HG03108 (cell line): ENCODE data around the gene MBLAC1.

Source experiments
- ATAC-seq: cut with Tn5 transposase; IDR thresholded peaks from one replicate; pipeline ENCODE4 v1.9.1; 2021; ENCODE audit warnings: moderate library complexity; ENCODE audit not compliant: unreplicated experiment

MBLAC1 gene

GRCh38 chr7:100152937-100153666 is 26.3 kb downstream of the MBLAC1 start:
- no peak for ATAC-seq

DNA sequence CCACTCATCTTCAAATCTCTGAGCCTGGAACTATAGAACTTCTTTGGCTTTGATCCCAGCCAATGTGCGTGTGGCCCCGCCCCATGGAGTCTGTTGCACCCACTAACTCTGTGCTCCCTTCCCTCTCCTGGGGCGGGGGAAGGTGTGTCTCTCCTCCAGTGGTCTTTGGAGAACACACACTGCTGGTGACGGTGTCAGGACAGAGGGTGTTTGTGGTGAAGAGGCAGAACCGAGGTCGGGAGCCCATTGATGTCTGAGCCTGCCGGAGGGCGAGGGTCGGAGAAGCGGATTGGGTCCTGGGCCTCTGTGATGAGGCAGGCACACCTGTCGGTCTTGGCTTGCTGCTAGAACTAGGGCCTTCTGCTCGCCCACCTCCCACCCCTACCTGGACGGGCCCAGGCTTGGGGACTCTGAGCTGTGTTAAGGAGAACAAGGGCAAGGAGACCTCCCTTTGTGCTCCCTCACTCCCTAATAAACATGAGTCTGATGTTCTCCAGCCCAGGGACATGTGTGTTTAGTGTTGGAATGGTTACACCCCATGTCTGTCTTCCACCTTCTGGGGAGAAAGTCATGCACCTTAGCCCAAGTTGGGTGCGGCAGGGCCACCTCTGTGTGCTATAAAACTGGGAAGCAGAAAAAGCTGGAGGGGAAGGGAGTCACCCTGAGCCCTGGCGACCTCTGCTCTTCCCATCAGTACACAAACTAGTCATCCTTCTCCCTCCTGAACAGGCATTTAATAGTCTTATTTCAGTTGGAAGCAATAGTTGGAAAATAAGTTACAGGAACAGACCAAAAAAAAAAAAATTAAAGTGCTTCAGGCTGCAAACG is 27.2 kb downstream of the MBLAC1 start:
- no peak for ATAC-seq

DNA sequence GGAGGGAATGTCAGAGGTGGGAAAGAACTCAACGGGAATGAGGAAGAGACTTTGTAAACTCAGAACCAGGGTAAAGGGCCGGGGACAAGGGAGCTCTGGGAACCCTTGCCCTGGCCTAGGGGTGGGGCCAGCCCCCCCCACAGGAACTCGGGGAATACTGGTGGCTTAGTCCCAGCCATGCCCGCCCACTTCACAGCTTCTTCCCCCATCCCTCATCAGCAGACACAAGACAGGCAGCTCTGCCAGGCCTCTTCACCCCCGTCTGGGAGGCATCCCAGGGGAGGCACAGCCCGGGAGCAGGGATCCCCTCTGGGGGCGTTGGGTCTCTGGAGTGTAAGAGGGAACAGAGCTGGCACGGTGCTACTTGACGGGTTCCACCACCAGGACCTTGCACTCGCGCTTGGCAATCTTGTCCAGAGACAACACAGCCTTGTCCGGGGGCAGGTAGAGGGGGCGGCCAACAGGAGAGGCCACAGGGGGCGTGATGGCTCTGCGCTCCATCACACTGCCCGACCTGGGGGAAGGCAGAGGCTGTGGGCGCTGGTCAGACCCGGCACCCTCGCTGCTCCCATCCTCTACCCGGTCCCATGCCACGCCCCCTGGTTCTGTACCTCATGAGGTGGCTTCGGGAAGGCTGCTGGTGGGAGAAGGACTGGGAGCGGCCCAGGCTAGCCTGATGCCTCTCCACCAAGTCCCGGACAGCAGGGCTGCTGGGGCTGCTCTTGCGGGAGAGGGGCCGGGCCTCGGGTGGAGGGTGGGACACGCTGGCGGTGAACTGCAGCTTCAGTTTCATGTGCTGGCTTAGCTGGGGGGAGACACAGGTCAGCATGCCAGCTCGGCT is 28.1 kb downstream of the MBLAC1 start:
- ATAC-seq = no peak

GRCh38 chr7:100155553-100156317 is 29.0 kb downstream of the MBLAC1 start:
- ATAC-seq = no peak

DNA sequence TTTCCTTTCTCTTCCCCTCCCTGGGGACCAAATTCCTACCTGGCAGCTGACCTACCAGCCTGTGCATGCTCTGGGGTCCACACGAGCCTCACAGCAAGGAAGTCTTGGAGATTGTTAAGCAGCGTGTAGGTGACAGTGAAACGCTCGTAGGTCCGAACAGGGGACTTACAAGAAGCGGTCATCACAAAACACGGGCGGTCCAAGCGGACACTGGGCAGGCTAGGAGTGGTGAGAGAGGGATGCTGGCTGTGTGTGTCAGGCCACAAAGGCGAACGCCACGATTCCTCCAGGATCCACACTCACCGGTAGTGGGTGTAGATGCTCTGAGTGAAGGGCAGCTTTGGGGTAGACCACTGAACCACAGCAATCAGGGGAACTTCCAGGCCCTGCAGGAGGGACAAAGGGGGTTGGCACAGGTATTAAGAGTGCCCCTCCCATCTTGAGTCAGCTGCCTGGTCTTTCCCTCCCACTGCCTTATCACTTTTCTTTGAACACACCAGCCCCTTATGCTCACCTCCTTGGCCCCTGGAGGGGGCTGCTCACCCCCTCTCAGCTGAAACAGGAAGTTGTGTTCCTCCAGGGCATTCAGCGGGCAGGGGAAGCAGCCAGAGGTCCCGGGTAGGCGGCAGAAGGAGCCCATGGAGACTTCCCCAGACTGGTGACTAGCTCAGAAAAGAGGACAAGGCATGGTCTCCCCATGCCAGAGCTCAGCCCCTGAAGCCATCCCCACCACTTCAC is 29.7 kb downstream of the MBLAC1 start:
- ATAC-seq = no peak

DNA sequence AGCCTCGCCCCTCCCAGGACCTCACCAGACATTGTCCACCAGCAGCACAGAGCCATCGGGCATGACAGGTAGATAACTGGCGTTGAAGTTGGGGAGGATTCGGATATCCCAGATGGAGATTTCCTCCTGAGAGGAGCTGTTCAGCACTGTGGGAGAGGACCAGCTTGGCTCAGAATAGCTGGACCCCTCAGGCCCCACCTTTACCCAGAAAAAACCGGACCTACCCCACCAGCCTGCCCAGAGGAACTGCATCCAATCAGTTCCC is 30.2 kb downstream of the MBLAC1 start:
- ATAC-seq = no peak

DNA sequence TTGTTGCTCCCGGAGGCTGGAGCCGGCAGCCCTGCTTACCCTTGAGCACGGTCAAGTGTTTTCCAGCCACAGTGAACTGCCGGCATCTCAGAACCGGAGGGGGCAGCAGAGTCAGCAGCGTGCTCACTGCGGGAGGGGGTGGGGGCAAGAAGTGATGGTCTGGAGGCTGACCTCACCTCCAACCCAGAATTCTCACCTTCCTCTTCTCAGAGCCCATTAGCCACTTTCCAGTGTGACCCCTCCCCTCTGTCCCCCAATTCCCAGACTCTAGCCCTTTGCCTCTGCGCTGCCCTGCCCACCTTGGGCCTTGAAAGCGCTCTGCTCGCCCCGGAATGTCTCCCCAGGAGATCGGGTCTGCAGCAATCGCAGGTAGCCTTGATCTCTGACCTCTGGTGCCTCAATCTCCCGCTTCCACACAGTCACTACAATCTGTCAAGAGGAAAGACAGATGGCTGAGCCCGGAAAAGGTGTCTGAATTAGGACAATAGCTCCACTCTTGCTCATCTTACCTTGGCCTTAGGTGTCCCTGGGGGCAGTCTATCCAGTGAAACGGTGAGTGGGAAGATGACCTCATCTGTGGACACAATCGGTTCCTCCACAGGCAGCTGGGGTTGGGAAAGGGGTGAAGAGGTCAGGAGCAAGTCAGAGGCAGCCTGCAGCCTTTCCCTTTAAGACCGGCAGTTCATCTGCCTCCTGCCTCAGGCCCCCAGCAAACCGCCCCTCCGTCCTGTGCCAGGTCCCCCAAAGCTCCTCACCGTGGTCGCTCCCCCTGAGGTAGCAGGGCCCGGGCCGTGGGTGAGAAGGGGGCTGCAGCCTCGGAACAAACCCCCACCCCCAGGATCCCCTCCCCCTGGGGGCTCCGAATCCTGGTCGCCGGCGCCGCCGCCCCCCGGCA is 30.8 kb downstream of the MBLAC1 start:
- no peak for ATAC-seq

- ATAC-seq = peak; percentile 63
Observed at GRCh38 chr7:100158229-100159098, 31.7 kb downstream of the MBLAC1 start, which contains the start of gene TRAPPC14. Gene TRAPPC14 (minus strand): TSS chr7:100158723. CDS start chr7:100158499, 224 bp downstream.

DNA sequence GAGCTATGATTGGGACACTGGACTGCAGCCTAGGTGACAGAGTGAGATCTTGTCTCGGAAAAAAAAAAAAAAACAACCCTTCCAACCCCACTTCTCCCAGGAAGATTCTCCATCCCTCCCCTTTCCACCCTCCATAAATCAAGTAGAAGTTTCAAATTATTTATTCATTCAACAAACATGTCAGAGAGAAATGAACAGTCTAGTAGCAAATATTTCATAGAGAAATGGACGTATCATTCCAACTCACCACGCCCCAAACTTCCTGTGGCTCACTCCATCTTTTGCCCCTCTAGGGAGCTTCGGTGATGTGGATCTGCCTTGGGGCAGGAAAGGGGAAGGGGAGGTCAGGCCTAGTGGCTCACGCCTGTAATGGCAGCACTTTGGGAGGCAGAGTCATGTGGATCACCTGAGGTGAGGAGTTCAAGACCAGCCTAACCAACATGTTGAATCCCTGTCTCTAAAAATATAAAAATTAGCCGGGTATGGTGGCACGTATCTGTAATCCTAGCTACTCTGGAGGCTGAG is 32.4 kb downstream of the MBLAC1 start:
- no peak for ATAC-seq

GRCh38 chr7:100160067-100160466 is 33.3 kb downstream of the MBLAC1 start:
- ATAC-seq = no peak

DNA sequence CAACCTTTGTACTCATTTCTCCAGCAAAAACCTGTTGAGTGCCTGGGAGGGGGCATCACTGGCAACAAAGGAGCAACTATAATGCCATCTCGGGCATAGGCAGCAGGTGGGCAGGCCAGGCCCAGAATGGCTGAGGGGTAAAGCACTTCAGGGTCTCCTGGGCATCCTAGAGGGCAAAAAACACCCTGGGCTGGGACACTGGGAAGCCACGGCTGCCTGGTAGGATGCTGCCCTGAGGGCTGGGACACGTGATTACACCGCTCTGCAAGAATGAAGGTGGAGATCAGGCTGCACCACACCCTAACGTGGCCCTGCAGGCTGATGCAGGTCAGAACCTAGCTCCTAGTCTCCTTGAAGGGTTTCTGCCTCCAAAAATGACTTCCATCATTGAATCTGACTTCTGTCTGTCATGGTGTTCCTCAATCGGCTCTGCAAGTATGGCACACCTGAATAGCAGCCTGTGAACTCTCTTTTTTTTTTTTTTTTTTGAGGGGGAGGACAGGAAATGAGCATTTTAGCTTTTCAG is 36.3 kb downstream of the MBLAC1 start:
- ATAC-seq = no peak

DNA sequence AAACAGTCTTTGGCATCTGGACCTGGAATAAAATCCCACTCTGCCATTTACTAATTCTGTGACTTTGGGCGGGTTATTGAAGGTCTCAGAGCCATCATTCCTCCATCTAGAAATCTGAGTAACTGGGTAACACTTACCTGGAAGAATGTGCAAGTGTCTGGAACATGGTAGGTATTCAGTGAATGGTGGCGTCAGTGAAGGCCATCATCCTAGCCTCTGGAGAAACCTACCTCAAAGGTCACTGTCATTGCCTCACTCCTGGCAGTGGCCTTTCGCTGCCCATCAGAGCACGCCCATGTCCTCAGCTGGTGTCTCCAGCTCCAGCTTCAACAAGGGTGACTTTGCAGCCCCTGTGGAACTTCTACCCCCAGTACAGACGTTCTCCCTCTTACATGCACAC is 37.1 kb downstream of the MBLAC1 start:
- no peak for ATAC-seq

GRCh38 chr7:100166317-100166940 is 39.7 kb downstream of the MBLAC1 start:
- ATAC-seq = no peak

GRCh38 chr7:100166970-100167911 is 40.5 kb downstream of the MBLAC1 start:
- no peak for ATAC-seq

GRCh38 chr7:100167912-100168323 is 41.2 kb downstream of the MBLAC1 start:
- no peak for ATAC-seq
